ENCODE results near the gene EFNA1.

The EFNA1 gene

DNA sequence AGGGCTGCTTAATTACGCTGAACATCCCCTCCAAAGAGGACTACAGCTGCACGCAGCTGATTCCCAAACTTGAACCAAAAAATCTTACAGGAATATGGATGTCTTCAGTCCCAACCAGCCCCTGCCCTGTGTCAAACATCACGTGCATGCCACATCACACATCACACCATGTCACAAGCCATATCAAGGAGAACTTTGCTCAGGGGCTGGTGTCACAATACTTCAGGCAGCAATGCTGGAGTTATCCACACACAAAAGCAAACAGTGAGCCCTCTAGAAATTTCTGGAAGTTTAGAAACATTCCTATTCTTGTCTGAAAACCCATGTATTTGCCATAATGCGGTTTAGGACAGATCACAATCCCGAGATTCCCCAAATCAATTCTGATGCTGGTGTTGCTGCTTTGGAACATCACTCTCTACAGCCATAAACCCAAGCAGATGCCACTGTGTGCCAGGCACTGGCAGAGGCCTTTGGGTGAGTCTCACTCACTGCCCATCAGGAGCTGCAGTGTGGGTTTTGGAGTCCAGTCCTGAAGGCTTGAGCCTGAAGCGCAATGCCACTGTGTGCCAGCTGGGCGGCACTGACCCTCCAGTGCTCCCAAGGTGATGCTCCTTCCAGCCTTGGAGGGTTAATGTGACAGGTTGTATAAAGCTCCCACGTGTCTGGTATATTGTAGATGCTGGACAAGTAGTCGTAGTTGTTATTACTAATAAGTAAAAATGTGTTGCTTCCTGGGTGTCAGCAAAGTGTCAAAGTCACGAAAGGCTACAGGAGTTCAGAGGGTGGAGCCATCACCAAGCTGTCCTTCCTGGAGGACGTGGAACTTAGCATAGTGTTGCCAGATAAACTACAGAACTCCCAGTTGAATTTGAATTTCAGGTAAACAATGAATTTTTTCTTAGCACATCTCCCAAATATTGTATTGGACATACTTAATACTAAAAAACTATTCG is 20.1 kb upstream of the EFNA1 start:
- H3K9ac ChIP-seq (ENCODE audit: low read length): no peak overlapping the region
- no peaks in the 10 kb centered on the region for H3F3A ChIP-seq (ENCODE audit: insufficient read depth, low read length)
- no peaks in the 10 kb centered on the region for H3K4me1 ChIP-seq (ENCODE audit: insufficient read depth, low read length, severe bottlenecking)
- no peak overlapping the region for H3K27ac ChIP-seq (ENCODE audit: low read depth, low read length, poor library complexity, severe bottlenecking)
- no peaks in the 10 kb centered on the region for H4K20me1 ChIP-seq (ENCODE audit: insufficient read depth, low read length)
- H3K27me3 ChIP-seq (ENCODE audit: insufficient read depth, low read length): no peaks in the 10 kb centered on the region; the same call in 1 of the 2 replicates
- TF ChIP-seq, protein P1, sequence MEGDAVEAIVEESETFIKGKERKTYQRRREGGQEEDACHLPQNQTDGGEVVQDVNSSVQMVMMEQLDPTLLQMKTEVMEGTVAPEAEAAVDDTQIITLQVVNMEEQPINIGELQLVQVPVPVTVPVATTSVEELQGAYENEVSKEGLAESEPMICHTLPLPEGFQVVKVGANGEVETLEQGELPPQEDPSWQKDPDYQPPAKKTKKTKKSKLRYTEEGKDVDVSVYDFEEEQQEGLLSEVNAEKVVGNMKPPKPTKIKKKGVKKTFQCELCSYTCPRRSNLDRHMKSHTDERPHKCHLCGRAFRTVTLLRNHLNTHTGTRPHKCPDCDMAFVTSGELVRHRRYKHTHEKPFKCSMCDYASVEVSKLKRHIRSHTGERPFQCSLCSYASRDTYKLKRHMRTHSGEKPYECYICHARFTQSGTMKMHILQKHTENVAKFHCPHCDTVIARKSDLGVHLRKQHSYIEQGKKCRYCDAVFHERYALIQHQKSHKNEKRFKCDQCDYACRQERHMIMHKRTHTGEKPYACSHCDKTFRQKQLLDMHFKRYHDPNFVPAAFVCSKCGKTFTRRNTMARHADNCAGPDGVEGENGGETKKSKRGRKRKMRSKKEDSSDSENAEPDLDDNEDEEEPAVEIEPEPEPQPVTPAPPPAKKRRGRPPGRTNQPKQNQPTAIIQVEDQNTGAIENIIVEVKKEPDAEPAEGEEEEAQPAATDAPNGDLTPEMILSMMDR (IDR thresholded peaks at IDR 0.05; ENCODE audit: low read length): no peak
- no peak for TF ChIP-seq EZH2 (IDR thresholded peaks at IDR 0.05; ENCODE audit: borderline replicate concordance, low read length)
- H3K9me3 ChIP-seq (ENCODE audit: low read length): no peaks in the 10 kb centered on the region
- H2AFZ ChIP-seq (ENCODE audit: low read length): no peak overlapping the region
- H3K4me2 ChIP-seq (ENCODE audit: low read length): no peak overlapping the region
- no peaks in the 10 kb centered on the region for H3K9me2 ChIP-seq (ENCODE audit: low read depth, low read length)
- no peaks in the 10 kb centered on the region for H3K36me3 ChIP-seq (ENCODE audit: insufficient read depth, low read length)
- no peak overlapping the region for H3K4me3 ChIP-seq (ENCODE audit: low read depth, low read length, poor library complexity, severe bottlenecking)
- H3K79me2 ChIP-seq (ENCODE audit: insufficient read depth, low read length): no peaks in the 10 kb centered on the region

DNA sequence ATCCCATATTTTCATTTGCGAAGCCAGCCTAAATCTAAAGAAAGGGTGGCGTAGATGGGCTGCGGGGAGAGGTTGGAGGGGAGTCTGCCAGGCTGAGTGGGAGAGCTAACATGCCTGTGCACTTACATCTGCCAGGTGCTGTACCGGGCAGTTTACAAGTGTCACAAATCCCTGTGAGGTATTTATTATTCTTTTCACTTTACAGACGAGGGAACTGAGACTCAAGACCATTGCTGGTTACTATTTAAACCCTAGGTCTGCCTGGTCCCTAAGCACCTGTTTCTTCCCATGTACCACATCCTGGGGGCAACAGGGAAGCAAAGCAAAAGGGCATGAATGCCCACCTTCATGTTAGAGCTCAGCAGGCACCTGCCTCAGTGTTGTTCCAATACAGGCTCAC is 19.4 kb upstream of the EFNA1 start:
- Histone ChIP-seq H3K79me2 (ENCODE audit: insufficient read depth, low read length) (no peaks in the 10 kb centered on the region), H3K36me3 (ENCODE audit: insufficient read depth, low read length) (no peaks in the 10 kb centered on the region), H3K27me3 (ENCODE audit: insufficient read depth, low read length) (no peaks in the 10 kb centered on the region; the same call in 1 of the 2 replicates), H4K20me1 (ENCODE audit: insufficient read depth, low read length) (no peaks in the 10 kb centered on the region), H3K9me2 (ENCODE audit: low read depth, low read length) (no peaks in the 10 kb centered on the region), H3K4me2 (ENCODE audit: low read length) (no peak overlapping the region), H3K9me3 (ENCODE audit: low read length) (no peaks in the 10 kb centered on the region), H3K9ac (ENCODE audit: low read length) (no peak overlapping the region), H2AFZ (ENCODE audit: low read length) (no peak overlapping the region), H3K27ac (ENCODE audit: low read depth, low read length, poor library complexity, severe bottlenecking) (no peak overlapping the region), H3K4me1 (ENCODE audit: insufficient read depth, low read length, severe bottlenecking) (no peaks in the 10 kb centered on the region), H3K4me3 (ENCODE audit: low read depth, low read length, poor library complexity, severe bottlenecking) (no peak overlapping the region), H3F3A (ENCODE audit: insufficient read depth, low read length) (no peaks in the 10 kb centered on the region)
- TF ChIP-seq, protein P1 (IDR thresholded peaks at IDR 0.05; ENCODE audit: low read length): no peak

DNA sequence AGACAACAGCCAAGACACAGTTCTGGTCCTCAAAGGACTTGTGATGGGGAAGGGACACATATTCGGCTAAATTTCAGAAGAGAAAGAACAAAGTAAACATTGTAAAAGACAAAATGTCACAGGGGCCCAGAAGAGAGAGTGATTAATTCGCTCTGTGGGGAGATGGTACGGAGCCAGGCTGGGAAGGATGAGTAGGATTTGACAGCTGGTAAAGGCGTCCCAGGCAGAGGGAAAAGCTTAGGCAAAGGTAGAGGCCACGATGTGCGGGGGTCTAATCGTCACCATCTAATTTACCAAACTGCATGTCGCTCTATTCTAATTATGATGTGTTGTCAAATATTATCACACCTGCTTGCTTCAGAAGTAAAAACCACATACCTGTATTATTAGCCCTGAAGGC is 17.3 kb upstream of the EFNA1 start:
- Histone ChIP-seq H3K4me1 (ENCODE audit: insufficient read depth, low read length, severe bottlenecking) (no peaks in the 10 kb centered on the region), H3K9me3 (ENCODE audit: low read length) (no peaks in the 10 kb centered on the region), H3K79me2 (ENCODE audit: insufficient read depth, low read length) (no peaks in the 10 kb centered on the region), H3K4me2 (ENCODE audit: low read length) (no peak overlapping the region), H3K9me2 (ENCODE audit: low read depth, low read length) (no peaks in the 10 kb centered on the region), H3K27ac (ENCODE audit: low read depth, low read length, poor library complexity, severe bottlenecking) (no peak overlapping the region), H3K27me3 (ENCODE audit: insufficient read depth, low read length) (no peaks in the 10 kb centered on the region; the same call in 1 of the 2 replicates), H3K36me3 (ENCODE audit: insufficient read depth, low read length) (no peaks in the 10 kb centered on the region), H4K20me1 (ENCODE audit: insufficient read depth, low read length) (no peaks in the 10 kb centered on the region), H2AFZ (ENCODE audit: low read length) (no peak overlapping the region), H3K9ac (ENCODE audit: low read length) (no peak overlapping the region), H3K4me3 (ENCODE audit: low read depth, low read length, poor library complexity, severe bottlenecking) (no peak overlapping the region), H3F3A (ENCODE audit: insufficient read depth, low read length) (no peaks in the 10 kb centered on the region)
- TF ChIP-seq, protein P1 (IDR thresholded peaks at IDR 0.05; ENCODE audit: low read length): no peak
- no peak for TF ChIP-seq EZH2 (IDR thresholded peaks at IDR 0.05; ENCODE audit: borderline replicate concordance, low read length)
